ENCODE data around the gene THRAP3. TPM values are rescaled to one million over a fixed set of nuclear protein-coding genes. Genes with fewer than 3 reads are reported as not detected.

The THRAP3 gene
- total and polyA plus RNA-seq, 9 of the 15 experiments (the other 6 are each of a cell fraction or from before 2014, with no cell fraction given) = 66.2 to 135 (median 113) TPM

- TF ChIP-seq E2F4 (CRISPR knock-in tag; IDR thresholded peaks at IDR 0.05; ENCODE audit: low read depth) = peak; percentile 87
- no peak for TF ChIP-seq POLR2B (IDR thresholded peaks at IDR 0.05; ENCODE audit: low read depth, partially characterized antibody)
- peak; percentile 98 for TF ChIP-seq ZNF592 (IDR thresholded peaks at IDR 0.05)
- TF ChIP-seq ARID4B (CRISPR knock-in tag; IDR thresholded peaks at IDR 0.05) = peak; percentile 84
- TF ChIP-seq FOXP4 (CRISPR knock-in tag; IDR thresholded peaks at IDR 0.05; ENCODE audit: borderline replicate concordance) = peak; percentile 84; the same call in 1 of the 2 replicates
- TF ChIP-seq PHF8 (IDR thresholded peaks at IDR 0.05; ENCODE audit: borderline replicate concordance, low read length) = peak; percentile 50; the same call in 1 of the 2 replicates
- TF ChIP-seq RNF2 (IDR thresholded peaks at IDR 0.05) = peak; percentile 92
- no peak for TF ChIP-seq ZNF197 (CRISPR knock-in tag; IDR thresholded peaks at IDR 0.05; ENCODE audit: low read depth)
- no peak for TF ChIP-seq RNF219 (CRISPR knock-in tag; IDR thresholded peaks at IDR 0.05)
- peak; percentile 96 for TF ChIP-seq MYC (IDR thresholded peaks at IDR 0.05; ENCODE audit: low read depth, low read length)
- TF ChIP-seq MYC (CRISPR knock-in tag; IDR thresholded peaks at IDR 0.05; ENCODE audit: borderline replicate concordance, low read depth) = 0 out of 2 replicates have a peak, but pooled peaks have one; percentile 27
Observed at GRCh38 chr1:36321119-36321951, 97.1 kb downstream of the THRAP3 start (continued).

Data from K562 (cell line).